ENCODE results near the gene NEBL. TPM values are rescaled to one million over a fixed set of nuclear protein-coding genes. Genes with fewer than 3 reads are reported as not detected.

NEBL gene
- total RNA-seq, 1 experiment from 2014 or later: 16.6 TPM

GRCh38 chr10:20908391-20908790, 11.3 kb upstream of the NEBL start:
- ATAC-seq (no peak), DNase-seq (ENCODE audit: low read depth, low spot score) (no peak)
- ChIA-PET CTCF (interaction anchor here (0.7 kb wide), 1 partner anchor 171 kb away, joined by 3 read pairs; no protein-coding TSS in a partner anchor), RAD21 (ENCODE audit: low non-redundant PET in 1 of 2, low total read pairs in 2 of 2, uncharacterized antibody in 2 of 2, unreplicated experiment in 2 of 2) (no interaction called here), POLR2A (no interaction called here)
- no peak overlapping the region for H3K27ac ChIP-seq (ENCODE audit: low read depth, low read length)
- H2AFZ ChIP-seq (ENCODE audit: low read depth, low read length, poor library complexity, severe bottlenecking): no peak overlapping the region
- intact Hi-C loops (cut with micrococcal nuclease): no loop called here
- H3K36me3 ChIP-seq (ENCODE audit: control insufficient read depth in 1 of 2, insufficient read depth in 2 of 2, low read length in 2 of 2): no peaks in the 10 kb centered on the region
- H3K9me2 ChIP-seq (ENCODE audit: insufficient read depth): no peaks in the 10 kb centered on the region
- H3K4me2 ChIP-seq (ENCODE audit: low read length): no peak overlapping the region
- no peaks in the 10 kb centered on the region for H3K79me2 ChIP-seq (ENCODE audit: insufficient read depth, low read length)
- no peak overlapping the region for H3K9ac ChIP-seq (ENCODE audit: low read length)
- TF ChIP-seq ZNF274 (IDR thresholded peaks at IDR 0.05; ENCODE audit: low read depth, low read length) (no peak), CBX3 (IDR thresholded peaks at IDR 0.05; ENCODE audit: low read depth) (no peak), YY1 (IDR thresholded peaks at IDR 0.05; ENCODE audit: extremely low read depth, insufficient replicate concordance, low read depth, low read length) (no peak), ZFX (IDR thresholded peaks at IDR 0.05) (no peak), POLR2AphosphoS5 (IDR thresholded peaks at IDR 0.05; ENCODE audit: low read depth, low read length) (no peak), JUND (IDR thresholded peaks at IDR 0.05) (no peak), SRF (IDR thresholded peaks at IDR 0.05; ENCODE audit: low read depth) (no peak), MAX (IDR thresholded peaks at IDR 0.05) (no peak), SP1 (IDR thresholded peaks at IDR 0.05; ENCODE audit: low read depth) (no peak), EZH2phosphoT487 (IDR thresholded peaks at IDR 0.05; ENCODE audit: borderline replicate concordance) (no peak), ELF1 (IDR thresholded peaks at IDR 0.05; ENCODE audit: borderline replicate concordance, low read depth) (no peak), ATF3 (IDR thresholded peaks at IDR 0.05) (no peak), RAD21 (IDR thresholded peaks at IDR 0.05; ENCODE audit: low read depth) (no peak), REST (IDR thresholded peaks at IDR 0.05; ENCODE audit: low read depth) (no peak), CTCF (IDR thresholded peaks at IDR 0.05 in 2 of 3, conservative IDR thresholded peaks at IDR 0.05 in 1 of 3; ENCODE audit: borderline replicate concordance in 1 of 3, insufficient read depth in 1 of 3, low read depth in 2 of 3, low read length in 2 of 3) (no peak), EGR1 (IDR thresholded peaks at IDR 0.05; ENCODE audit: low read depth) (no peak), TCF7L2 (IDR thresholded peaks at IDR 0.05; ENCODE audit: borderline replicate concordance, extremely low read depth, insufficient read depth, insufficient read length) (no peak), FOSL1 (IDR thresholded peaks at IDR 0.05; ENCODE audit: low read depth) (no peak)
- no peaks in the 10 kb centered on the region for H4K20me1 ChIP-seq (ENCODE audit: insufficient read depth)
- H3K9me3 ChIP-seq (ENCODE audit: control insufficient read depth in 1 of 2, insufficient read depth in 1 of 2, low read depth in 1 of 2, low read length in 2 of 2): no peaks in the 10 kb centered on the region
- H3K4me3 ChIP-seq (replicated peaks in 1 of 2; ENCODE audit: low read depth in 1 of 2, low read length in 2 of 2): no peak overlapping the region
- no peaks in the 10 kb centered on the region for H3K4me1 ChIP-seq (ENCODE audit: control insufficient read depth in 1 of 2, insufficient read depth in 2 of 2, low read length in 2 of 2)
- BruUV-seq (replicated peaks): no TSS peak
- no peaks in the 10 kb centered on the region for H3K27me3 ChIP-seq (ENCODE audit: insufficient read depth, low read length)

Data from HCT116 (cell line).